T47D (cell line): Measurements from ENCODE around the gene IGFBP4.

Source experiments
- DNase-seq, 2 experiments: peaks; one replicate each; pipeline versions ENCODE4 v3.0.0 to v3.0.0-alpha.2; 2011 to 2012; ENCODE audit warnings: low read depth in 1 of 2, low spot score in 1 of 2
- JUND ChIP-seq: IDR thresholded peaks from 2 replicates; pipeline ENCODE4 v1.6.1; 2012; ENCODE audit warnings: low read depth
- in situ Hi-C: cut with HindIII; loops from 2 replicates; pipeline ENCODE4 v1.10.0; 2016; ENCODE audit warnings: low sequenced_read_pairs, low pct_unique_long_range_greater_than_20kb

Gene IGFBP4

GRCh38 chr17:40417609-40418427, 25.4 kb upstream of the IGFBP4 start, which contains the start of gene TOP2A:
Gene TOP2A (minus strand): TSS chr17:40417896. CDS start chr17:40417791, 105 bp downstream.
- no peak for TF ChIP-seq JUND
- in situ Hi-C loops: no loop called here
- peak; percentile 99 to 100 for DNase-seq

GRCh38 chr17:40418428-40418706, 24.9 kb upstream of the IGFBP4 start:
- in situ Hi-C loops: no loop called here
- no peak for TF ChIP-seq JUND
- DNase-seq: no peak

GRCh38 chr17:40419559-40420331, 23.5 kb upstream of the IGFBP4 start:
- TF ChIP-seq JUND: no peak
- in situ Hi-C loops: no loop called here
- DNase-seq: no peak

GRCh38 chr17:40422990-40423633, 20.1 kb upstream of the IGFBP4 start:
- TF ChIP-seq JUND: no peak
- DNase-seq: peak in 1 of 2 experiments; percentile 94
- in situ Hi-C loops: no loop called here

GRCh38 chr17:40425741-40426140, 17.5 kb upstream of the IGFBP4 start:
- DNase-seq: no peak
- in situ Hi-C loops: no loop called here
- no peak for TF ChIP-seq JUND

GRCh38 chr17:40427002-40427491, 16.2 kb upstream of the IGFBP4 start:
- DNase-seq: no peak
- in situ Hi-C loops: no loop called here
- no peak for TF ChIP-seq JUND

GRCh38 chr17:40430272-40431230, 12.7 kb upstream of the IGFBP4 start:
- in situ Hi-C loops: no loop called here
- no peak for TF ChIP-seq JUND
- no peak for DNase-seq

GRCh38 chr17:40431231-40431602, 12.0 kb upstream of the IGFBP4 start:
- no peak for DNase-seq
- TF ChIP-seq JUND: no peak
- in situ Hi-C loops: no loop called here

- TF ChIP-seq JUND: no peak
- DNase-seq: no peak
- in situ Hi-C loops: no loop called here
These were observed 10.3 kb upstream of the IGFBP4 start for GRCh38 chr17:40432864-40433528.

GRCh38 chr17:40433551-40434415, 9.5 kb upstream of the IGFBP4 start:
- in situ Hi-C loops: no loop called here
- no peak for TF ChIP-seq JUND
- peak in 1 of 2 experiments; percentile 63 for DNase-seq

- TF ChIP-seq JUND: no peak
- no peak for DNase-seq
- in situ Hi-C loops: no loop called here
These were observed 6.6 kb upstream of the IGFBP4 start for GRCh38 chr17:40436636-40437035.
